Measurements from ENCODE around the gene ABHD4. TPM values are rescaled to one million over a fixed set of nuclear protein-coding genes. Genes with fewer than 3 reads are reported as not detected.

ABHD4 gene
- total and polyA plus RNA-seq, 10 of the 15 experiments (the other 5 are each of a cell fraction or from before 2014, with no cell fraction given) = 5.4 to 28.7 (median 10.8) TPM

DNA sequence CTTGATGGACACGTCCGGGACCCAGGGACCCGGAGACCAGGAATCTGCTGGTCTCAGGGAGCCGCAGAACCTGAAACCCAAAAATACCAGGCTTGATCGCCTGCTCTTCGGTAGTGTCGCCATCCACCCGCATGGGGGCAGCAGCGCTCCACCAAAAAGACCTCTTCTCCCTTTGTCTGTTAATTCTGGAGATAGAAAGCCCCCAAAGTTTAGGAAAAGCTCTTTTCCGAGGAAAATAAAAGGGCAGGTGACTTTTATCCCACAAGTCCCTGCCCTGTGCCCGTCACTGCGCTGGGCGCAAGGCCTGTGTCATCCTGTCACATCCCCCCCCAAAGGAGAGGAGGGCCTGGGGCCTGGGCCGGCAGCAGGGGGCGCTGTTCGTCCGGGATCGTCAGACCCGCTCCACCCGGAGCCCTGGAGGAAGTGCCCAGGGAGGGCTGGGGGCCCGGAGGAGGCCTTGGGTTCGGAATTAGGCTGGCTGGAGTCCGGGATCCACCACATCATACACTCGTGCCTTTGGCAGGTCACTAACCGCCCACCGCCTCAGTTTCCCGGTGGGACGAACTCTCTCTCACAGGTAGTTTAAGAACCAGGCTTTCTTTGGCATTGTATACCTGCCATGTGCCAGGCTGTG is 41.0 kb upstream of the ABHD4 start (continued):
- peak; percentile 79; the same call in 1 of the 2 replicates for TF ChIP-seq RB1 (IDR thresholded peaks at IDR 0.05; ENCODE audit: borderline replicate concordance)
- TF ChIP-seq, protein P1, sequence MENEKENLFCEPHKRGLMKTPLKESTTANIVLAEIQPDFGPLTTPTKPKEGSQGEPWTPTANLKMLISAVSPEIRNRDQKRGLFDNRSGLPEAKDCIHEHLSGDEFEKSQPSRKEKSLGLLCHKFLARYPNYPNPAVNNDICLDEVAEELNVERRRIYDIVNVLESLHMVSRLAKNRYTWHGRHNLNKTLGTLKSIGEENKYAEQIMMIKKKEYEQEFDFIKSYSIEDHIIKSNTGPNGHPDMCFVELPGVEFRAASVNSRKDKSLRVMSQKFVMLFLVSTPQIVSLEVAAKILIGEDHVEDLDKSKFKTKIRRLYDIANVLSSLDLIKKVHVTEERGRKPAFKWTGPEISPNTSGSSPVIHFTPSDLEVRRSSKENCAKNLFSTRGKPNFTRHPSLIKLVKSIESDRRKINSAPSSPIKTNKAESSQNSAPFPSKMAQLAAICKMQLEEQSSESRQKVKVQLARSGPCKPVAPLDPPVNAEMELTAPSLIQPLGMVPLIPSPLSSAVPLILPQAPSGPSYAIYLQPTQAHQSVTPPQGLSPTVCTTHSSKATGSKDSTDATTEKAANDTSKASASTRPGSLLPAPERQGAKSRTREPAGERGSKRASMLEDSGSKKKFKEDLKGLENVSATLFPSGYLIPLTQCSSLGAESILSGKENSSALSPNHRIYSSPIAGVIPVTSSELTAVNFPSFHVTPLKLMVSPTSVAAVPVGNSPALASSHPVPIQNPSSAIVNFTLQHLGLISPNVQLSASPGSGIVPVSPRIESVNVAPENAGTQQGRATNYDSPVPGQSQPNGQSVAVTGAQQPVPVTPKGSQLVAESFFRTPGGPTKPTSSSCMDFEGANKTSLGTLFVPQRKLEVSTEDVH (IDR thresholded peaks at IDR 0.05; ENCODE audit: low read depth, partially characterized antibody) = peak; percentile 39
- peak; percentile 95 for TF ChIP-seq STAT1 (conservative IDR thresholded peaks at IDR 0.05)
- no peak for TF ChIP-seq HDAC6 (IDR thresholded peaks at IDR 0.05; ENCODE audit: unreplicated experiment)
- TF ChIP-seq IRF5 (IDR thresholded peaks at IDR 0.05; ENCODE audit: borderline replicate concordance) = no peak
- no peak for TF ChIP-seq YBX1 (IDR thresholded peaks at IDR 0.05)
- no peak for TF ChIP-seq TCF3 (IDR thresholded peaks at IDR 0.05; ENCODE audit: borderline replicate concordance, insufficient read depth, low read depth, low read length)
- no peak for TF ChIP-seq ZNF384 (IDR thresholded peaks at IDR 0.05; ENCODE audit: borderline replicate concordance, low read depth, low read length)
- no peak for TF ChIP-seq CHD1 (IDR thresholded peaks at IDR 0.05; ENCODE audit: low read depth, low read length)
- TF ChIP-seq POU2F2 (IDR thresholded peaks at IDR 0.05; ENCODE audit: borderline replicate concordance, low read depth, low read length) = peak; percentile 29; the same call in 1 of the 3 replicates
- TF ChIP-seq, protein P2, sequence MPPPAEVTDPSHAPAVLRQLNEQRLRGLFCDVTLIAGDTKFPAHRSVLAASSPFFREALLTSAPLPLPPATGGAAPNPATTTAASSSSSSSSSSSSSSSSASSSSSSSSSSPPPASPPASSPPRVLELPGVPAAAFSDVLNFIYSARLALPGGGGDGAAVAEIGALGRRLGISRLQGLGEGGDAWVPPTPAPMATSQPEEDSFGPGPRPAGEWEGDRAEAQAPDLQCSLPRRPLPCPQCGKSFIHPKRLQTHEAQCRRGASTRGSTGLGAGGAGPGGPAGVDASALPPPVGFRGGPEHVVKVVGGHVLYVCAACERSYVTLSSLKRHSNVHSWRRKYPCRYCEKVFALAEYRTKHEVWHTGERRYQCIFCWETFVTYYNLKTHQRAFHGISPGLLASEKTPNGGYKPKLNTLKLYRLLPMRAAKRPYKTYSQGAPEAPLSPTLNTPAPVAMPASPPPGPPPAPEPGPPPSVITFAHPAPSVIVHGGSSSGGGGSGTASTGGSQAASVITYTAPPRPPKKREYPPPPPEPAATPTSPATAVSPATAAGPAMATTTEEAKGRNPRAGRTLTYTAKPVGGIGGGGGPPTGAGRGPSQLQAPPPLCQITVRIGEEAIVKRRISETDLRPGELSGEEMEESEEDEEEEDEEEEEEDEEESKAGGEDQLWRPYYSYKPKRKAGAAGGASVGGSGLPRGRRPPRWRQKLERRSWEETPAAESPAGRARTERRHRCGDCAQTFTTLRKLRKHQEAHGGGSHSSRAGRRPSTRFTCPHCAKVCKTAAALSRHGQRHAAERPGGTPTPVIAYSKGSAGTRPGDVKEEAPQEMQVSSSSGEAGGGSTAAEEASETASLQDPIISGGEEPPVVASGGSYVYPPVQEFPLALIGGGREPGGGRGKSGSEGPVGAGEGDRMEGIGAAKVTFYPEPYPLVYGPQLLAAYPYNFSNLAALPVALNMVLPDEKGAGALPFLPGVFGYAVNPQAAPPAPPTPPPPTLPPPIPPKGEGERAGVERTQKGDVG (CRISPR knock-in tag; IDR thresholded peaks at IDR 0.05) = no peak
- TF ChIP-seq MXI1 (IDR thresholded peaks at IDR 0.05; ENCODE audit: low read depth, low read length) = 0 out of 2 replicates have a peak, but pooled peaks have one; percentile 20
- TF ChIP-seq, protein P3, sequence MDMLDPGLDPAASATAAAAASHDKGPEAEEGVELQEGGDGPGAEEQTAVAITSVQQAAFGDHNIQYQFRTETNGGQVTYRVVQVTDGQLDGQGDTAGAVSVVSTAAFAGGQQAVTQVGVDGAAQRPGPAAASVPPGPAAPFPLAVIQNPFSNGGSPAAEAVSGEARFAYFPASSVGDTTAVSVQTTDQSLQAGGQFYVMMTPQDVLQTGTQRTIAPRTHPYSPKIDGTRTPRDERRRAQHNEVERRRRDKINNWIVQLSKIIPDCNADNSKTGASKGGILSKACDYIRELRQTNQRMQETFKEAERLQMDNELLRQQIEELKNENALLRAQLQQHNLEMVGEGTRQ (IDR thresholded peaks at IDR 0.05; ENCODE audit: borderline replicate concordance, low read depth, low read length) = no peak
- TF ChIP-seq MLLT1 (IDR thresholded peaks at IDR 0.05) = peak; percentile 7; the same call in 1 of the 2 replicates
- no peak; the same call in 1 of the 2 replicates for TF ChIP-seq JUNB (IDR thresholded peaks at IDR 0.05)
- no peak for TF ChIP-seq SUZ12 (IDR thresholded peaks at IDR 0.05; ENCODE audit: unreplicated experiment)
- no peak for TF ChIP-seq ZZZ3 (IDR thresholded peaks at IDR 0.05; ENCODE audit: control insufficient read depth, insufficient read length, low read depth)
